Neural progenitor cell (in vitro differentiated cells): ENCODE data around the gene GFOD2.

Experiments
- CTCF ChIP-seq: fragments of 200-600 bp; sonication (generic); IDR thresholded peaks from 2 replicates; pipeline ENCODE4 v1.5.1; 2017; ENCODE audit warnings: antibody characterized with exemption, mild to moderate bottlenecking
- EZH2 ChIP-seq: fragments of 200-600 bp; sonication (generic); IDR thresholded peaks from 2 replicates; pipeline ENCODE4 v1.6.1; 2017; ENCODE audit warnings: antibody characterized with exemption, mild to moderate bottlenecking, moderate library complexity
- EZH2phosphoT487 ChIP-seq: fragments of 200-600 bp; sonication (generic); IDR thresholded peaks from 2 replicates; pipeline ENCODE4 v1.6.1; 2017; ENCODE audit warnings: antibody characterized with exemption

GRCh38 chr16:67731071-67731752 is 12.1 kb upstream of the GFOD2 start:
- TF ChIP-seq CTCF (no peak), EZH2 (no peak), EZH2phosphoT487 (no peak)
